ENCODE data around the gene RFX3.

The RFX3 gene

GRCh38 chr9:3433066-3433465, 92.7 kb downstream of the RFX3 start:
- Histone ChIP-seq H3K4me3 (ENCODE audit: low read depth, low read length) (no peak overlapping the region), H3K9me3 (ENCODE audit: severe bottlenecking) (no peaks in the 10 kb centered on the region), H3K36me3 (no peaks in the 10 kb centered on the region), H3K27me3 (ENCODE audit: insufficient read depth, low read depth, severe bottlenecking) (no peaks in the 10 kb centered on the region), H3K27ac (no peak overlapping the region)
- TF ChIP-seq CTCF (IDR thresholded peaks at IDR 0.05; ENCODE audit: low read depth, low read length): no peak
- no peak for DNase-seq

GRCh38 chr9:3431890-3432289, 93.9 kb downstream of the RFX3 start:
- Histone ChIP-seq H3K27me3 (ENCODE audit: insufficient read depth, low read depth, severe bottlenecking) (no peaks in the 10 kb centered on the region), H3K4me3 (ENCODE audit: low read depth, low read length) (no peak overlapping the region), H3K9me3 (ENCODE audit: severe bottlenecking) (no peaks in the 10 kb centered on the region), H3K27ac (no peak overlapping the region), H3K36me3 (no peaks in the 10 kb centered on the region)
- no peak for TF ChIP-seq CTCF (IDR thresholded peaks at IDR 0.05; ENCODE audit: low read depth, low read length)
- DNase-seq: no peak

- Histone ChIP-seq H3K36me3 (no peaks in the 10 kb centered on the region), H3K27me3 (ENCODE audit: insufficient read depth, low read depth, severe bottlenecking) (no peaks in the 10 kb centered on the region), H3K27ac (no peak overlapping the region), H3K9me3 (ENCODE audit: severe bottlenecking) (no peaks in the 10 kb centered on the region), H3K4me3 (ENCODE audit: low read depth, low read length) (no peak overlapping the region)
- no peak for DNase-seq
- TF ChIP-seq CTCF (IDR thresholded peaks at IDR 0.05; ENCODE audit: low read depth, low read length): no peak
Measured at GRCh38 chr9:3419893-3420292, 105.9 kb downstream of the RFX3 start.

- Histone ChIP-seq H3K27me3 (ENCODE audit: insufficient read depth, low read depth, severe bottlenecking) (no peaks in the 10 kb centered on the region), H3K36me3 (no peaks in the 10 kb centered on the region), H3K9me3 (ENCODE audit: severe bottlenecking) (no peaks in the 10 kb centered on the region), H3K27ac (no peak overlapping the region), H3K4me3 (ENCODE audit: low read depth, low read length) (no peak overlapping the region)
- no peak for TF ChIP-seq CTCF (IDR thresholded peaks at IDR 0.05; ENCODE audit: low read depth, low read length)
- DNase-seq: no peak
Measured at GRCh38 chr9:3415906-3416305, 109.9 kb downstream of the RFX3 start.

- DNase-seq: no peak
- Histone ChIP-seq H3K9me3 (ENCODE audit: severe bottlenecking) (no peaks in the 10 kb centered on the region), H3K36me3 (no peaks in the 10 kb centered on the region), H3K27me3 (ENCODE audit: insufficient read depth, low read depth, severe bottlenecking) (no peaks in the 10 kb centered on the region), H3K4me3 (ENCODE audit: low read depth, low read length) (no peak overlapping the region), H3K27ac (no peak overlapping the region)
- TF ChIP-seq CTCF (IDR thresholded peaks at IDR 0.05; ENCODE audit: low read depth, low read length): no peak
Measured at GRCh38 chr9:3413984-3414383, 111.8 kb downstream of the RFX3 start.

GRCh38 chr9:3410461-3410860, 115.3 kb downstream of the RFX3 start:
- H3K9me3 ChIP-seq (ENCODE audit: severe bottlenecking): no peaks in the 10 kb centered on the region
- TF ChIP-seq CTCF (IDR thresholded peaks at IDR 0.05; ENCODE audit: low read depth, low read length): no peak
- no peak for DNase-seq
- no peak overlapping the region for H3K27ac ChIP-seq
- no peaks in the 10 kb centered on the region for H3K27me3 ChIP-seq (ENCODE audit: insufficient read depth, low read depth, severe bottlenecking)
- no peaks in the 10 kb centered on the region for H3K36me3 ChIP-seq
- no peak overlapping the region for H3K4me3 ChIP-seq (ENCODE audit: low read depth, low read length)

All from WERI-Rb-1 (cell line).